T-helper 22 cell (primary cell): ENCODE results near the gene ZC3H12C.
"Not testable (repeated sequence)": the region's sequence is repeated elsewhere in the genome, so short reads cannot be mapped to it uniquely, and the experiment has no call there.

Source experiments
- DNase-seq: peaks from one replicate; pipeline ENCODE4 v3.0.0-alpha.2; 2020; ENCODE audit warnings: low read depth

ZC3H12C gene

DNA sequence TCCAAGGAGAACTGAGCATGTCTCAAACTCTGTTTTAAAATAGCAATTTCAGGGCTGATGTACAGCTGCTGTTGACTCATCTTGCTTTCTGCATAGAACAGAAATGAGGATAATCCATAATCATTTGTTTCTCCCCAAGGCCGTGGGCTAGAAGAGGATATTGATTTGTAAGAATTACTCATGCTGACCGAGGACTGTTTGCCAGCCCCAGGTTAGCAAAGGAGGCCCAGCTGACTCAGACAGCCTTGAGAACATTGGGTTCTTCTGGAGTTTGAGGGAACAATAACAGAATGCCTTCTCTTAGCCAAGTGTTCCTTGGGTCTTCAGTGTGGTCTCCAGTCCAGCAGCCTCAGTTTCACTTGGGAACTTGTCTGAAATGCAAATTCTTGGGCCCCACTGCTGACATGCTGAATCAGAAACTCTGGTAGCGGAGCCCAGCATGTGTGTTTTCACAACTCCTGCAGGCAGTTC lies 92.0 kb downstream of the ZC3H12C start:
- no peak for DNase-seq

DNA sequence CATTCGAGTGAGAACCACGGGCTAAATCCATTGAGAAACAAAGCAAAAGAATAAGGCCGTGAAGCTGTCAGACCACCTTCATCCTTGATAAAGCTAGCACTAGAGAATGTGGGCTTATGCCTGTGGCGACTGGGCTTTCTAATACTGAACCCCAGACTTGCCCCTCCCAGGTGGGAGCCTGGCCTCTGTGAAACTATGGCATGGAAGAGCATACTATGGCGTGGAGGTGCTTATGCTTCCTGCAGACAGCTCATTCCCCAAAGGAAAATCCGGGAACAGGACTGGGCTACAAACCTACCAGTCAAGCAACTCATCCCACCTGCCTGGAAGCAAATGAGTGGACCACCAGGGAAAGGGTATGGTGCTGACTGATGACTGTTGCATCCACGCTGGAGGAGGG lies 92.4 kb downstream of the ZC3H12C start:
- DNase-seq: no peak

DNA sequence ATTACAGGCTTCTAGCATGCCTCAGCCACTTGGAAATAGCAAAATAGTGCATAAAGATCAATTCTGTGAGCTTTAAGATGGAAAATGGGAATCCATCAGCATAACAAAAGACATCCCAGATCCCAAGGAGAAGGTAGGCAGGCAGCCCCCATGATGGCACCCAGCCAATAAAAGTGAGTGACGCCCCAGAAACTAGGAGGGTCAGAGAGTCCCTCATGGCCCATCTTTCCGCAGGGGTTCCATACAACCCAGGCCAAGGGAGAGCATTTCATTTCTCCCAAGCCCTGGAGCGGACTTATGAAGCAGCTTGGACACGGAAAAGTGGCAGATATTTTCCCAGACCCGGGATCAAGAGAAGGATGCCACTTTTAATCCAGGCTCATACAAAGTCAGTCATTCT lies 93.3 kb downstream of the ZC3H12C start:
- no peak for DNase-seq

- no peak for DNase-seq
Measured at GRCh38 chr11:110186867-110187266, 93.7 kb downstream of the ZC3H12C start.

GRCh38 chr11:110187731-110188130 lies 94.5 kb downstream of the ZC3H12C start:
- DNase-seq: no peak

GRCh38 chr11:110190885-110191284 lies 97.7 kb downstream of the ZC3H12C start:
- no peak for DNase-seq

DNA sequence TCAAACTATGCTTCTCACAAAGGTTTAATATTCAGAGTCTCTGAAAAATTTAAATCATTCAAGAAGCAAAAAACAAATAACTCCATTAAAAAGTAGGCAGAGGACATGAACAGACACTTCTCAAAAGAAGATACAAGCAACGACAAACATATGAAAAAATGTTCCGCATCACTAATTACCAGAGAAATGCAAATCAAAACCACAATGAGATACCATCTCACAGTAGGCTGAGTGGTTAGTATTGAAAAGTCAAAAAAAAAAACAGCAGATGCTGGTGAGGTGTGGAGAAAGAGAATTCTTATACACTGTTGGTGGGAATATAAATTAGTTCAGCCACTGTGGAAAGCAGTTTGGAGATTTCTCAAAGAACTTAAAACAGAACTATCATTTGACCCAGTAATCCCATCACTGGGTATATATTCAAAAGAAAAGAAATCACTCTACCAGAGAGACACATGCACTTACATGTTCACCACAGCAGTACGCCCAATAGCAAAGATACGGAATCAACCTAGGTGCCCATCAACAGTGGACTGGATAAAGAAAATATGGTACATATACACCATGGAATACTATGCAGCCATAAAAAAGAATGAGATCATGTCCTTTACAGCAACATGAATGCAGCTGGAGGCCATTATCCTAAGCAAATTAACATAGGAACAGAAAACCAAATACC lies 99.6 kb downstream of the ZC3H12C start:
- not testable (repeated sequence) for DNase-seq

DNA sequence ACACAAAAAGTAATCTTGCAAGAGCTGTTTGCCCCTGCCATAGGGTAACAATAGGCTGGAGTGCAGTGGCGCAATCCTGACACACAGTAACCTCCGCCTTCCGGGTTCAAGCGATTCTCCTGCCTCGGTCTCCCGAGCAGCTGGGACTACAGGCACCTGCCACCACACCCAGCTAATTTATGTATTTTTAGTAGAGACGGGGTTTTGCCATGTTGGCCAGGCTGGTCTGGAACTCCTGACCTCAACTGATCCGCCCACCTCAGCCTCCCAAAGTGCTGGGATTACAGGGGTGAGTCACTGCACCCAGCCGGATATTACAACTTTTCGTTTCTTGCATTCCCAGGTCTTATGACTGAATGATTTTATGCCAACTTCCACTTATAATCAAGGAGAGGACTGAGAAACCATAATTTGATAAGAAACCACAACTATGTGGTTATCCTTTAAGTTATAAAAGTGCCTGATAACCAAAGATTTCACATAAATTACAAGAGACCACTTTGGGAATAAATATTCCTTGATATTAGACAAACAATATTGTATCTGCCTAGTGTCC lies 101.1 kb downstream of the ZC3H12C start:
- DNase-seq: not testable (repeated sequence)

GRCh38 chr11:110196241-110196754 lies 103.1 kb downstream of the ZC3H12C start:
- no peak for DNase-seq

DNA sequence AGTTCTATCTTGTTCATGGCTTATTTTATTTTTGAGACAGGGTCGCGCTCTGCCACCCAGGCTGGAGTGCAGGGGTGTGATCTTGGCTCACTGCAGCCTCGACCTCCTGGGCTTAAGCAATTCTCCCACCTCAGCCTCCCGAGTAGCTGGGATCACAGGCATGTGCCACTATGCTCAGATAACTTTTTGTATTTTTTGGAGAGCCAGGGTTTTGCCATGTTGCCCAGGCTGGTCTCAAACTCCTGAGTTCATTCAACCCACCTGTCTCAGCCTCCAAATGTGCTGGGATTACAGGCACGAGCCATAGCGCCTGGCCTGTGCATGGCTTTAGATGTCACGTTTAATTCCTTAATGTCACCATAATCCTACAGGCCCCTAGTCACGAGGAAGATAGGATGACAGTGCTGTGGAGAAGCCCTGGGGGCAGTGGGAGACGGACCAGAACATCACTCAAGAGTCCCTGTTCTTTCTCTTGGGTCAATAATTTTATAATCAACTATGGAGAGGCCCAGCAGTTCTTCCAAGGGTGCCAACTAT lies 103.8 kb downstream of the ZC3H12C start:
- DNase-seq: no peak

- DNase-seq: no peak
Measured at GRCh38 chr11:110198031-110198729, 105.0 kb downstream of the ZC3H12C start.

DNA sequence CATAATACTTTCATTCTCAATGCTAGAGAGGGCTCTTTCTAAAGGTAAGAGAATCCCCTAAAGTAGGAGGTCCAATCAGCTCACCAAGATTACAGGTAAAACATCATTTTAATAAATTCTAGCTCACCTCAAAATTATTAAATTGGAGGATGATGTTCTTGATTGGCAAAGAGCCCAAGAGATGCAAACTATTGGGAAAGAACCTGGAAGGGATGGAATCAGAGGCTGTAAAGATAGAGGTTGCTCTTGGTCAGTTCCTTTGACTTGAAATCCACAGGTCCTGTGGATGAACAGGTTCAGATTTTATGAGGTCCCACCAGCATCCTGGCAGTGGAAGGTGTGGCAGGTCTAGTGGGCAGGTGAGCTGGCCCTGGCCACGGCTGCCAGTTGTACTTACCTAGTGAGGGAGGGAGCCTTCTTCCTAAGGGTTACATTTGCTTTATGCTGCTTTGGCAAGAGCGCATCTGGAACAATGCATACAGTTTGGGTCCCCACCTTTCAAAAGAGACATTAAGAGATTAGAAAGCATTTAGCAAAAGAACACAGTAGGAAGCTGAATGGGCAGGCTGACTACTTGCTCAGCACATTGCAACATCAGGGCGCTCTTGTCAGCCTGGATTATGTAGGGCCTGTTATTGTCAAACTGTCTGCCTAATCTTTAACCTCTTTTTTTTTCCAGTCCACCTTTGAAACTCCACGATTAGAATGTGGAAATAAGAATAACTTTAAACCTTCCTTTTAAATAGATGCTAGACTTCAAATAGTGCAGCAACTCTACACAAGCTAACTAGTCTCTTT lies 106.2 kb downstream of the ZC3H12C start:
- no peak for DNase-seq

- DNase-seq: no peak
Measured at GRCh38 chr11:110200241-110200640, 107.0 kb downstream of the ZC3H12C start.

GRCh38 chr11:110200836-110201235 lies 107.6 kb downstream of the ZC3H12C start:
- DNase-seq: no peak

- no peak for DNase-seq
Measured at GRCh38 chr11:110207123-110207522, 113.9 kb downstream of the ZC3H12C start.

DNA sequence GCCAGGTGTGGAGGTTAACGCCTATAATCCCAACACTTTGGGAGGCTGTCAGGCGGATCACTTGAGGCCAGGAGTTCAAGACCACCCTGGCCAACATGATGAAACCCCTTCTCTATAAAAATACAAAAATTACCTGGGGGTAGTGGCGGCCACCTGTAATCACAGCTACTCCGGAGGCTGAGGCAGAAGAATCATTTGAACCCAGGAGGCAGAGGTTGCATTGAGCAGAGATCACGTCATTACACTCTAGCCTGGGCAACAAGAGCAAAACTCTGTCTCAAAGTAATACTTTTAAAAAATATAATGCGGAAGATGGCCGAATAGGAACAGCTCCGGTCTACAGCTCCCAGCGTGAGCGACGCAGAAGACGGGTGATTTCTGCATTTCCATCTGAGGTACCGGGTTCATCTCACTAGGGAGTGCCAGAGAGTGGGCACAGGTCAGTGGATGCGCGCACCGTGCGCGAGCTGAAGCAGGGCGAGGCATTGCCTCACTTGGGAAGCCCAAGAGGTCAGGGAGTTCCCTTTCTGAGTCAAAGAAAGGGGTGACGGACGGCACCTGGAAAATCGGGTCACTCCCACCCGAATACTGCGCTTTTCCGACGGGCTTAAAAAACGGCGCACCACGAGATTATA lies 115.6 kb downstream of the ZC3H12C start:
- not testable (repeated sequence) for DNase-seq

DNA sequence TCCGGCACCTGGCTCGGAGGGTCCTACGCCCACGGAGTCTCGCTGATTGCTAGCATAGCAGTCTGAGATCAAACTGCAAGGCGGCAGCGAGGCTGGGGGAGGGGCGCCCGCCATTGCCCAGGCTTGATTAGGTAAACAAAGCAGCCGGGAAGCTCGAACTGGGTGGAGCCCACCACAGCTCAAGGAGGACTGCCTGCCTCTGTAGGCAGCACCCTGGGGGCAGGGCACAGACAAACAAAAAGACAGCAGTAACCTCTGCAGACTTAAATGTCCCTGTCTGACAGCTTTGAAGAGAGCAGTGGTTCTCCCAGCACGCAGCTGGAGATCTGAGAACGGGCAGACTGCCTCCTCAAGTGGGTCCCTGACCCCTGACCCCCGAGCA lies 116.1 kb downstream of the ZC3H12C start:
- not testable (repeated sequence) for DNase-seq

GRCh38 chr11:110217223-110217877 lies 124.2 kb downstream of the ZC3H12C start:
- no peak for DNase-seq

DNA sequence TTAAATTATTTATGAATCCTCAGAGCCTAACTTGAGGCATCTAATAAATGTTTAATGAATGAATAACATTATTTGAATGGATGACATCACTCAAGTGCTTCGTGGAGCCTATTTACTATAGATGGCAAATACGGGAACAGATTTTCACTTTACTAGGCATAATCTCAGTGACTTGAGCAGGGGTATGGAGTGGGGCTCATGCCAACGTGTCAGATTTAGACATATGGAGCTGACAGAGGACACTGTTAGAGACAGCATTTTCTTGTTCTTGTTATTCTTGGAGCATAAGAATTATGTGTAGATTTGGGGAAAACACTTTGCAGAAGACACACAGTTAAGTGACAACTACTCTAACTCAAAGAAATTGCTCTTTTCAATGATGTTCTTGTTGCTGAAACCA lies 124.7 kb downstream of the ZC3H12C start:
- DNase-seq: no peak

DNA sequence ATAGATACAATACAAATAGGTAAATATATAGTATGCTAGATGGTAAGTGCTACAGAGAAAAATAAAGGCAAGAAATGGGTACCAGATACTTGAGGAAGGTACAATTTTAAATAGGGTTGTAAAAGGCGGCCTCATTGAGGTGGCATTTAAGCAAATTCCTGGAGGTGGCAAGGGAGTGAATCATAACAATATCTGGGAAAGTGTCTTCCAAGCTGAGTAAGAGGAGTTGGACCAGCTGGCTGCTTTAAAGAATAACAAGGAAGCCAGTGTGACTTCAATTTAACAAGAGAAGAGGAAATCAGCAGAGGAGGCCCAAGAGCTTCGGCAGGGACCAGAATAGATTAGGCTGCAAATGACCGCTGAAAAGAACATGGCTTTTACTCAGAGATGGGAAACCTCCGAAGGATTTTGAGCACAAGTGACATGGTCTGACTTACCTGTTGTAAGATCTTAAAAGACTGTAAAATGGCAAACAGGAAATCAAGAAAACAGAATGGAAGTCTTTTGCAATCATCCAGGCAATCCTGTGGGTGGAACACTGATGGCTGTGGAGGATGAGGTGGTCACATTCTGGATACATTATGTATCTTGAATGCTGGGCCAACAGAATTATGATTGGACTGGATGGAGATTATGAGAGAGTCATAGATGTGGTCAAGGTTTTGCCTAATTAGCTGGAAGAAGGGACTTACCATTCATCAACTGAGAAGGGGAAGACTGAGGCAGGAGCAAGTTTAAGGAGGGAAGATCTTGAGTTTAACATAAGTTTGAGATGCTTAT lies 126.0 kb downstream of the ZC3H12C start:
- DNase-seq: no peak
